ENCODE data around the gene TNFAIP8L2.

GRCh38 chr1:151167116-151167515 is 10.7 kb downstream of the TNFAIP8L2 start:
- TF ChIP-seq CTCF (conservative IDR thresholded peaks at IDR 0.05; ENCODE audit: low read depth, low read length) (no peak), EZH2 (IDR thresholded peaks at IDR 0.05; ENCODE audit: low read length, unreplicated experiment) (no peak), EZH2phosphoT487 (IDR thresholded peaks at IDR 0.05; ENCODE audit: borderline replicate concordance, low read length) (no peak)

Measured in PC-3 (cell line).